Hepatocyte (in vitro differentiated cells): ENCODE data around the gene CD22. TPM values are rescaled to one million over a fixed set of nuclear protein-coding genes. Genes with fewer than 3 reads are reported as not detected.

Source experiments
- DNase-seq: peaks from one replicate; pipeline ENCODE4 v3.0.0-alpha.2; 2016; ENCODE audit warnings: low spot score
- H2AFZ ChIP-seq: fragments of 200-600 bp; sonication (generic); 2 replicates; pipeline ENCODE4 v1.6.0; 2016; ENCODE audit warnings: antibody characterized with exemption, mild to moderate bottlenecking
- H3K27ac ChIP-seq: fragments of 200-600 bp; sonication (generic); 2 replicates; pipeline ENCODE4 v1.5.1; 2016; ENCODE audit warnings: mild to moderate bottlenecking
- H3K27me3 ChIP-seq: fragments of 200-600 bp; sonication (generic); 2 replicates; pipeline ENCODE4 v1.6.1; 2016
- H3K36me3 ChIP-seq: fragments of 200-600 bp; sonication (generic); replicated peaks from 2 replicates; pipeline ENCODE4 v1.5.1; 2016; ENCODE audit warnings: low read depth; ENCODE audit not compliant: insufficient read depth
- H3K4me1 ChIP-seq: fragments of 200-600 bp; sonication (generic); 2 replicates; pipeline ENCODE4 v1.5.1; 2016; ENCODE audit warnings: mild to moderate bottlenecking, moderate library complexity; ENCODE audit not compliant: insufficient read depth
- H3K4me2 ChIP-seq: fragments of 200-600 bp; sonication (generic); 2 replicates; pipeline ENCODE4 v1.6.0; 2016
- H3K4me3 ChIP-seq: fragments of 200-600 bp; sonication (generic); 2 replicates; pipeline ENCODE4 v1.5.1; 2016; ENCODE audit warnings: mild to moderate bottlenecking
- H3K79me2 ChIP-seq: fragments of 200-600 bp; sonication (generic); 2 replicates; pipeline ENCODE4 v1.6.0; 2017; ENCODE audit warnings: mild to moderate bottlenecking
- H3K9me2 ChIP-seq: fragments of 200-600 bp; sonication (generic); replicated peaks from 2 replicates; pipeline ENCODE4 v1.6.0; 2017; ENCODE audit warnings: mild to moderate bottlenecking; ENCODE audit not compliant: insufficient read depth
- H3K9me3 ChIP-seq: fragments of 200-600 bp; sonication (generic); 2 replicates; pipeline ENCODE4 v1.5.1; 2016; ENCODE audit warnings: low read depth, mild to moderate bottlenecking
- H4K20me1 ChIP-seq: fragments of 200-600 bp; sonication (generic); 2 replicates; pipeline ENCODE4 v1.6.0; 2016; ENCODE audit warnings: mild to moderate bottlenecking; ENCODE audit not compliant: insufficient read depth, poor library complexity, severe bottlenecking
- EZH2 ChIP-seq: fragments of 200-600 bp; sonication (generic); IDR thresholded peaks from 2 replicates; pipeline ENCODE4 v1.6.1; 2016; ENCODE audit warnings: antibody characterized with exemption, mild to moderate bottlenecking, borderline replicate concordance
- EZH2phosphoT487 ChIP-seq: fragments of 200-600 bp; sonication (generic); IDR thresholded peaks from one replicate; pipeline ENCODE4 v1.6.1; 2018; ENCODE audit warnings: antibody characterized with exemption, mild to moderate bottlenecking, low read depth, moderate library complexity; ENCODE audit not compliant: unreplicated experiment, severe bottlenecking
- WGBS: methylation state at CpG from one replicate; pipeline ENCODE4 v1.1.6; 2016; ENCODE audit warnings: low lambda C conversion rate; ENCODE audit errors: missing lambda C conversion rate; 5-methylcytosine and 5-hydroxymethylcytosine counted together
- polyA plus RNA-seq: library from polyadenylated mRNA; unstranded; fragments of >200 nt; fragmentation: Nextera tagmentation; extraction: Ambion mirVana; gene quantifications from 2 replicates; pipeline ENCODE4 v1.2.1, GENCODE V29; 2016
- total RNA-seq: library from RNA; depleted of rRNA; stranded (reverse); fragments of >200 nt; gene quantifications from 2 replicates; pipeline ENCODE4 v1.2.3, GENCODE V29; 2014
- TF ChIP-seq, protein P1 (sequence below): fragments of 200-600 bp; sonication (generic); IDR thresholded peaks from 2 replicates; pipeline ENCODE4 v1.5.1; 2016; ENCODE audit warnings: antibody characterized with exemption, mild to moderate bottlenecking; ENCODE audit not compliant: poor library complexity

CD22 gene
- total and polyA plus RNA-seq, 2 experiments from 2014 or later, result 1.6 TPM; not detected in 1

DNA sequence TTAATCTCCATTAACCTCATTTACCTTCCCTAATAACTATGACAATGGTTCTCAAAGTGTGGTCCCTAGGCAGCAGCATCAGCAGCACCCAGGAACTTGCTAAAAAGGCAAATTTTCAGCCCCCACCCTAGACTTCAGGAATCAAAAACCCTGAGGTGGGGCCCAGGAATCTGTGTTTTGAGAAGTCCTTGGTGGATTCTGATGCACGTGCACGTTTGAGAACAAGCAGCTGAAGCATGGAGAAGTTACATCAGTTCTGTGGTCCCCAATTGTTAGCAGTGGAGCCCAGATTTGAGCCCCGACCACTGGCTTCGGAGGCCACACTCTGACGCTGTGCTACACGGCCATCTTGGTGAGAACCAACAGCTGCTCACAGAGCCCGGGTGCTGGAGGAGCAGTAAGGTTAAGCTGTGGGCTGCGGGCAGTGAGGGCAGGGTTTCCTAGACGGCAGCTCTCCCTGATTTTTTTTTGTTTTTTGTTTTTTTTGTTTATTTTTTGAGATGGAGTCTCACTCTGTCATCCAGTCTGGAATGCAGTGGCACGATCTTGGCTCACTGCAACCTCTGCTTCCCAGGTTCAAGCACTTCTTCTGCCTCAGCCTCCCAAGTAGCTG is 14.0 kb upstream of the CD22 start:
- Histone ChIP-seq H2AFZ (no peak overlapping the region), H3K79me2 (no peaks in the 10 kb centered on the region), H3K9me3 (no peaks in the 10 kb centered on the region), H3K4me3 (no peak overlapping the region), H3K36me3 (no peaks in the 10 kb centered on the region), H3K4me1 (peaks cover 16% of the 10 kb centered on the region), H4K20me1 (no peaks in the 10 kb centered on the region), H3K27ac (no peak overlapping the region), H3K9me2 (no peaks in the 10 kb centered on the region), H3K4me2 (no peak overlapping the region), H3K27me3 (no peaks in the 10 kb centered on the region)
- WGBS, result 91% methylated on average over 10 of the region's 10 CpGs
- TF ChIP-seq EZH2phosphoT487, result no peak
- TF ChIP-seq, protein P1, sequence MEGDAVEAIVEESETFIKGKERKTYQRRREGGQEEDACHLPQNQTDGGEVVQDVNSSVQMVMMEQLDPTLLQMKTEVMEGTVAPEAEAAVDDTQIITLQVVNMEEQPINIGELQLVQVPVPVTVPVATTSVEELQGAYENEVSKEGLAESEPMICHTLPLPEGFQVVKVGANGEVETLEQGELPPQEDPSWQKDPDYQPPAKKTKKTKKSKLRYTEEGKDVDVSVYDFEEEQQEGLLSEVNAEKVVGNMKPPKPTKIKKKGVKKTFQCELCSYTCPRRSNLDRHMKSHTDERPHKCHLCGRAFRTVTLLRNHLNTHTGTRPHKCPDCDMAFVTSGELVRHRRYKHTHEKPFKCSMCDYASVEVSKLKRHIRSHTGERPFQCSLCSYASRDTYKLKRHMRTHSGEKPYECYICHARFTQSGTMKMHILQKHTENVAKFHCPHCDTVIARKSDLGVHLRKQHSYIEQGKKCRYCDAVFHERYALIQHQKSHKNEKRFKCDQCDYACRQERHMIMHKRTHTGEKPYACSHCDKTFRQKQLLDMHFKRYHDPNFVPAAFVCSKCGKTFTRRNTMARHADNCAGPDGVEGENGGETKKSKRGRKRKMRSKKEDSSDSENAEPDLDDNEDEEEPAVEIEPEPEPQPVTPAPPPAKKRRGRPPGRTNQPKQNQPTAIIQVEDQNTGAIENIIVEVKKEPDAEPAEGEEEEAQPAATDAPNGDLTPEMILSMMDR, result no peak
- TF ChIP-seq EZH2, result no peak
- no peak for DNase-seq

DNA sequence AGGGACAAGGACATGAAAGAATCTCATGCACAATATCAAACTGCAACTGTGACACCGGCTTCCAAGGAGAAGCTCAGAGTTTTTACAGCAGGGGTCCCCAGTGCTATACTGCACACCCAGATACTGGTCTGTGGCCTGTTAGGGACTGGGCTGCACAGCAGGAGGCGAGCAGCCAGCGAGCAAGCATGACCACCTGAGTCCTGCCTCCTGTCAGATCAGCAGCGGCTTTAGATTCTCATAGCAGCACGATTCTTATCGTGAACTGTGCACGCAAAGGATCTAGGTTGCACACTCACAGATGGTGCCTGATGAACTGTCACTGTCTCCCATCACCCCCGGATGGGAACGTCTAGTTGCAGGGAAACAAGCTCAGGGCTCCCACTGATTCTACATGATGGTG is 13.1 kb upstream of the CD22 start:
- DNase-seq, result no peak
- no peaks in the 10 kb centered on the region for H3K36me3 ChIP-seq
- H3K27ac ChIP-seq, result no peak overlapping the region
- WGBS, result 65% methylated on average over 9 of the region's 9 CpGs
- TF ChIP-seq, protein P1, result no peak
- no peak for TF ChIP-seq EZH2
- no peak for TF ChIP-seq EZH2phosphoT487
- no peak overlapping the region for H3K4me3 ChIP-seq
- H3K9me2 ChIP-seq, result no peaks in the 10 kb centered on the region
- H3K4me1 ChIP-seq, result peaks cover 11% of the 10 kb centered on the region
- no peak overlapping the region for H2AFZ ChIP-seq
- H3K9me3 ChIP-seq, result no peaks in the 10 kb centered on the region
- no peaks in the 10 kb centered on the region for H3K79me2 ChIP-seq
- H3K4me2 ChIP-seq, result no peak overlapping the region
- no peaks in the 10 kb centered on the region for H3K27me3 ChIP-seq
- no peaks in the 10 kb centered on the region for H4K20me1 ChIP-seq

DNA sequence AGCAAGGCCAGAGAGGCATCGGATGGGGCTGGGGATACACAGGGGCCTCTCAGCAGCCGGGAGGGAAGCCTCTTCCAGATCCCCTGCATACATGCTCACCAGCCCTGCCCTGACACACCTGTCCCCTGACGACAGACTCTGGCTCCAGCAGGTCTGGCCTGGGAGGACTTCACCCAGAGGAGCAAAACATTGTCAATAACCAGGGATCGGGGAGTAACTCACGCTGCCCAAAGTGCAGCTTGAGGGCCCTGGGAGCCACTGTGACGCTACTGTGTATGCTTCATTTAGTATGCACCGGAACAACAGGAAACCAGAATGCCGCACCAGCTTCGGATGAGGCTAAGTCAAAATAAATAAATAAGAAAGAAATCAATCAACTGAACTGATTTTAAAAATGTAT is 12.4 kb upstream of the CD22 start:
- H3K4me1 ChIP-seq, result peaks cover 11% of the 10 kb centered on the region
- H3K27ac ChIP-seq, result peak overlapping the region; percentile 48
- H3K4me3 ChIP-seq, result no peak overlapping the region
- H3K9me3 ChIP-seq, result no peaks in the 10 kb centered on the region
- H3K4me2 ChIP-seq, result no peak overlapping the region
- no peaks in the 10 kb centered on the region for H3K36me3 ChIP-seq
- H3K79me2 ChIP-seq, result no peaks in the 10 kb centered on the region
- no peaks in the 10 kb centered on the region for H3K9me2 ChIP-seq
- WGBS, result 63% methylated on average over 9 of the region's 9 CpGs
- H4K20me1 ChIP-seq, result no peaks in the 10 kb centered on the region
- H3K27me3 ChIP-seq, result no peaks in the 10 kb centered on the region
- no peak overlapping the region for H2AFZ ChIP-seq
- peak; percentile 67 for DNase-seq
- no peak for TF ChIP-seq EZH2phosphoT487
- no peak for TF ChIP-seq EZH2
- TF ChIP-seq, protein P1, result no peak
